Measurements from ENCODE around the gene ENTPD6.

Gene ENTPD6

GRCh38 chr20:25272223-25273000 is 76.9 kb downstream of the ENTPD6 start:
- no peak for TF ChIP-seq CTCF (IDR thresholded peaks at IDR 0.05; ENCODE audit: borderline replicate concordance, insufficient read depth, low read depth, low read length)

GRCh38 chr20:25273046-25273445 is 77.5 kb downstream of the ENTPD6 start:
- H3K4me3 ChIP-seq (ENCODE audit: low read depth, low read length), result no peak overlapping the region
- TF ChIP-seq CTCF (IDR thresholded peaks at IDR 0.05; ENCODE audit: borderline replicate concordance, insufficient read depth, low read depth, low read length), result no peak

More at GRCh38 chr20:25272223-25273000, 76.9 kb downstream of the ENTPD6 start:
- H3K4me3 ChIP-seq (ENCODE audit: low read depth, low read length), result no peak overlapping the region

GRCh38 chr20:25273541-25274358 is 78.2 kb downstream of the ENTPD6 start:
- no peak for TF ChIP-seq CTCF (IDR thresholded peaks at IDR 0.05; ENCODE audit: borderline replicate concordance, insufficient read depth, low read depth, low read length)
- H3K4me3 ChIP-seq (ENCODE audit: low read depth, low read length), result no peak overlapping the region

- H3K4me3 ChIP-seq (ENCODE audit: low read depth, low read length), result no peak overlapping the region
- TF ChIP-seq CTCF (IDR thresholded peaks at IDR 0.05; ENCODE audit: borderline replicate concordance, insufficient read depth, low read depth, low read length), result no peak
Measured at GRCh38 chr20:25274481-25274880, 79.0 kb downstream of the ENTPD6 start.

GRCh38 chr20:25274891-25275812 is 79.6 kb downstream of the ENTPD6 start:
- no peak overlapping the region for H3K4me3 ChIP-seq (ENCODE audit: low read depth, low read length)
- TF ChIP-seq CTCF (IDR thresholded peaks at IDR 0.05; ENCODE audit: borderline replicate concordance, insufficient read depth, low read depth, low read length), result no peak

- H3K4me3 ChIP-seq (ENCODE audit: low read depth, low read length), result no peak overlapping the region
- no peak for TF ChIP-seq CTCF (IDR thresholded peaks at IDR 0.05; ENCODE audit: borderline replicate concordance, insufficient read depth, low read depth, low read length)
Measured at GRCh38 chr20:25275813-25276532, 80.5 kb downstream of the ENTPD6 start.
